ENCODE data around the gene ANKRD63. TPM values are rescaled to one million over a fixed set of nuclear protein-coding genes. Genes with fewer than 3 reads are reported as not detected.

ANKRD63 gene
- total RNA-seq, 4 donors from 2014 or later = 1.6 TPM; not detected in 3

DNA sequence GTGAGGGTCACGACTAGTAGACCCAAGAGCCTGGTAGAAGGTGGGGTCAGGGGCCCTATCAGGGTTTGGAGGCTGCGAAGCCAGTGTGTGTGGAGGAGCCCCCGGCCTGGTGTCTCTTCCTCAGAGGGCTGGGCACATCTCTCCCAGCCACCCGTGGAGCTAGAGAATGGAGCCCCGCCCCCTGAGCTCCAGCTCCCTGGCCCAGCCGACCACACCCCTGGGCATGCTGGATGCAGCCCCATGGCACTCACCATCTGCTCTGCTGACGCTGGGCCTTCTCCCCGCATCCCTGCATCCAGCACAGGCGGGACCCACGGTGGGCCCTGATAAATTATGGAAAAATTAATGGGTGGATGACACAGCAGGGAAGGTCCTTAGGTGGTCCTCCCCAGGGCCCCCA is 17.5 kb downstream of the ANKRD63 start:
- ATAC-seq = no peak
- no peaks in the 10 kb centered on the region for H3K27me3 ChIP-seq
- TF ChIP-seq POLR2A (IDR thresholded peaks at IDR 0.05) = no peak
- no peak for TF ChIP-seq CTCF (IDR thresholded peaks at IDR 0.05)
- TF ChIP-seq POLR2AphosphoS5 (IDR thresholded peaks at IDR 0.05) = no peak
- TF ChIP-seq EP300 (IDR thresholded peaks at IDR 0.05) = no peak
- H3K36me3 ChIP-seq = no peaks in the 10 kb centered on the region
- 88% methylated on average over 4 of the region's 10 CpGs; no CpG with 5 or more reads in 1 of the 2 donors for WGBS, 2 donors (ENCODE audit: low coverage in 1 of 2)
- no peak overlapping the region for H3K27ac ChIP-seq
- no peak overlapping the region for H3K4me3 ChIP-seq
- no peaks in the 10 kb centered on the region for H3K9me3 ChIP-seq
- no peaks in the 10 kb centered on the region for H3K4me1 ChIP-seq

GRCh38 chr15:40264321-40265153 is 18.3 kb downstream of the ANKRD63 start:
- TF ChIP-seq POLR2AphosphoS5 (IDR thresholded peaks at IDR 0.05) (no peak), POLR2A (IDR thresholded peaks at IDR 0.05) (no peak), EP300 (IDR thresholded peaks at IDR 0.05) (no peak)
- H3K9me3 ChIP-seq = no peaks in the 10 kb centered on the region
- H3K4me1 ChIP-seq = no peaks in the 10 kb centered on the region
- 65 to 87% methylated on average over 3 to 7 of the region's 16 CpGs for WGBS, 2 donors (ENCODE audit: low coverage in 1 of 2)
- no peak for ATAC-seq
- no peaks in the 10 kb centered on the region for H3K36me3 ChIP-seq
- H3K27ac ChIP-seq = no peak overlapping the region
- H3K27me3 ChIP-seq = no peaks in the 10 kb centered on the region
- H3K4me3 ChIP-seq = no peak overlapping the region

GRCh38 chr15:40263024-40263754 is 19.7 kb downstream of the ANKRD63 start:
- no peaks in the 10 kb centered on the region for H3K36me3 ChIP-seq
- no peak for ATAC-seq
- no peaks in the 10 kb centered on the region for H3K27me3 ChIP-seq
- H3K27ac ChIP-seq = peak overlapping the region in 1 of 4 donors; percentile 73
- TF ChIP-seq EP300 (IDR thresholded peaks at IDR 0.05) = no peak
- TF ChIP-seq POLR2A (IDR thresholded peaks at IDR 0.05) = no peak
- no peak for TF ChIP-seq POLR2AphosphoS5 (IDR thresholded peaks at IDR 0.05)
- TF ChIP-seq CTCF (IDR thresholded peaks at IDR 0.05) = no peak
- 60 to 90% methylated on average over 2 of the region's 12 CpGs for WGBS, 2 donors (ENCODE audit: low coverage in 1 of 2)
- H3K9me3 ChIP-seq = no peaks in the 10 kb centered on the region
- H3K4me3 ChIP-seq = no peak overlapping the region
- no peaks in the 10 kb centered on the region for H3K4me1 ChIP-seq

DNA sequence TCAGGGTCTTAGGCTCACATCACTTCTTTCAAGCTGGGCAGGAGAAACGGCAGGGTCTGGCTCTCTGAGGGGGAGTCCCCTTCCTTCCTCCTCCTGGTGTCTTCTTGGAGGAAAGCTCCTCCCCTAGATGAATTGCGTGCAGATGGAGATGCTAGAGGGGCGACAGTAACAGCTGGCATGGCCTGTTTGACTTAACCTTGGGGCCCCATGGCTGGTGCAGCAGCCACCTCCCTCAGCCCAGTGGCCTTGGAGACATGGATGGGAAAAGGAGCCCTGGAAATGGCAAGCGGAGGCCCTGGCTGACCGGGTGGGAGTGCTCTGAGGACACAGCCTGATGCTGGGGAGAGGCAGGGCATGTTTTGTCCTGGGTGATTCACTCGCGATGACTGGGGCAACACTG is 23.8 kb downstream of the ANKRD63 start:
- H3K27ac ChIP-seq = no peak overlapping the region
- H3K4me3 ChIP-seq = no peak overlapping the region
- H3K4me1 ChIP-seq = no peaks in the 10 kb centered on the region
- no peaks in the 10 kb centered on the region for H3K36me3 ChIP-seq
- no peaks in the 10 kb centered on the region for H3K9me3 ChIP-seq
- TF ChIP-seq CTCF (IDR thresholded peaks at IDR 0.05) (no peak), EP300 (IDR thresholded peaks at IDR 0.05) (no peak), POLR2A (IDR thresholded peaks at IDR 0.05) (no peak), POLR2AphosphoS5 (IDR thresholded peaks at IDR 0.05) (no peak)
- peaks cover 8% of the 10 kb centered on the region for H3K27me3 ChIP-seq
- no CpG with 5 or more reads among the region's 7 CpGs for WGBS, 2 donors (ENCODE audit: low coverage in 1 of 2)
- no peak for ATAC-seq

DNA sequence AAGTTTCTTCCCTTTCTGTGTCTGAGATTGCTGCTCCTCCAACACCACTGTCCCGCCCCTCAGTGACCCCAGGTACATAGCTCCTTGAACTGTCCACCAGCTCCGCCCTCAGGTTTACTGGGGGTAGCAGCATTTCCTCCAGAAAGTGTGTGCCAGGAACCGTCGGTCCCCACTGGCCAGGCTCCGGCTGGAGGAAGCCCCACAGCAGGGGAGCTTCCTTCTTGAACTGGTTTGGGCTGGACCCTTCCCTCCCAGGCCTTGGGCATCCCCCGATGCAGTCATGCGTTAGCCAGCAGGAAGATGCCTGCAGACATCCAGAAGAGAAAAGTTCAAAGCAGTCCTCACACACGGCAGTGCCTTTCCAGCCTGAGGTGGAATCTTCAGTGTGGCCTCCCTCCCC is 24.3 kb downstream of the ANKRD63 start:
- H3K27me3 ChIP-seq = peaks cover 11% of the 10 kb centered on the region
- TF ChIP-seq POLR2AphosphoS5 (IDR thresholded peaks at IDR 0.05) (no peak), EP300 (IDR thresholded peaks at IDR 0.05) (no peak), POLR2A (IDR thresholded peaks at IDR 0.05) (no peak), CTCF (IDR thresholded peaks at IDR 0.05) (no peak)
- no peak overlapping the region for H3K27ac ChIP-seq
- H3K9me3 ChIP-seq = no peaks in the 10 kb centered on the region
- peaks cover 0 to 3% (median 1%) of the 10 kb centered on the region in 3 donors for H3K4me1 ChIP-seq
- H3K36me3 ChIP-seq = no peaks in the 10 kb centered on the region
- H3K4me3 ChIP-seq = no peak overlapping the region
- ATAC-seq = no peak
- 100% methylated on average over 2 of the region's 8 CpGs; no CpG with 5 or more reads in 1 of the 2 donors for WGBS, 2 donors (ENCODE audit: low coverage in 1 of 2)

Data from gastroesophageal sphincter (tissue), 4 donors.